Mucosa of descending colon (tissue), 3 donors: ENCODE data around the gene ACBD7. TPM values are rescaled to one million over a fixed set of nuclear protein-coding genes. Genes with fewer than 3 reads are reported as not detected.

Source experiments
- ATAC-seq: fragments of 200-7000 bp; cut with Tn5 transposase; one replicate; pipeline ENCODE4 v1.9.1; 2020; ENCODE audit warnings: mild to moderate bottlenecking, moderate library complexity
- DNase-seq, 3 donors: peaks; one replicate each; pipeline ENCODE4 v3.0.0-alpha.2; 2020
- H3K36me3 ChIP-seq: fragments of 200-600 bp; one replicate; pipeline ENCODE4 v1.8.0; 2021; ENCODE audit warnings: low read depth, mild to moderate bottlenecking
- H3K4me1 ChIP-seq: fragments of 200-600 bp; one replicate; pipeline ENCODE4 v1.8.0; 2021; ENCODE audit warnings: low read depth, mild to moderate bottlenecking
- H3K4me3 ChIP-seq: fragments of 200-600 bp; one replicate; pipeline ENCODE4 v1.8.0; 2021; ENCODE audit warnings: mild to moderate bottlenecking
- H3K9me3 ChIP-seq: fragments of 200-600 bp; one replicate; pipeline ENCODE4 v1.8.0; 2021; ENCODE audit warnings: mild to moderate bottlenecking
- CTCF ChIP-seq: fragments of 200-600 bp; IDR thresholded peaks from one replicate; pipeline ENCODE4 v1.8.0; 2022; ENCODE audit warnings: antibody characterized with exemption, mild to moderate bottlenecking
- intact Hi-C, 2 donors: fragments of 100-400 bp; cut with DNase I in 1 of 2; cut with micrococcal nuclease in 1 of 2; formaldehyde crosslinking; loops; one replicate each; pipeline versions ENCODE4 v1.11.0 to v1.11.1; 2022; cut with DNase I, micrococcal nuclease
- total RNA-seq, 3 donors: library from RNA; stranded (reverse); fragmentation: NEBNext Ultra II Directional in 2 of 3; extraction: Animal tissue kit (Norgen Biotek cat#: 25700) in 2 of 3; gene quantifications; one replicate each; pipeline versions ENCODE4 v1.2.1 to v1.2.4, GENCODE V29; 2021 to 2023
- donor health status: DM: no; HTN: no; CAD: no; lungs with moderate emphysema.
- donor health status: DM: no; HTN: no; CAD: no.
- donor health status: DM: no; HTN: yes; CAD: no.

ACBD7 gene
- total RNA-seq, 3 donors from 2014 or later, result 0.22 to 0.75 TPM; not detected in 1

GRCh38 chr10:15124908-15125307, 36.3 kb upstream of the ACBD7 start:
- no peak for TF ChIP-seq CTCF
- intact Hi-C loops, result no loop called here
- no peaks in the 10 kb centered on the region for H3K4me1 ChIP-seq
- H3K4me3 ChIP-seq, result no peak overlapping the region
- ATAC-seq, result no peak
- no peaks in the 10 kb centered on the region for H3K36me3 ChIP-seq
- no peaks in the 10 kb centered on the region for H3K9me3 ChIP-seq
- no peak for DNase-seq

- TF ChIP-seq CTCF, result no peak
- DNase-seq (no peak), ATAC-seq (no peak)
- Histone ChIP-seq H3K9me3 (no peaks in the 10 kb centered on the region), H3K36me3 (no peaks in the 10 kb centered on the region), H3K4me3 (no peak overlapping the region), H3K4me1 (no peaks in the 10 kb centered on the region)
- intact Hi-C loops, result no loop called here
Measured at GRCh38 chr10:15124190-15124589, 35.6 kb upstream of the ACBD7 start.

GRCh38 chr10:15123749-15124184, 35.2 kb upstream of the ACBD7 start:
- Histone ChIP-seq H3K4me1 (no peaks in the 10 kb centered on the region), H3K4me3 (no peak overlapping the region), H3K36me3 (no peaks in the 10 kb centered on the region), H3K9me3 (no peaks in the 10 kb centered on the region)
- no peak for ATAC-seq
- TF ChIP-seq CTCF, result no peak
- no peak for DNase-seq
- intact Hi-C loops, result no loop called here

- ATAC-seq (peak; percentile 15), DNase-seq (no peak)
- intact Hi-C loops, result no loop called here
- no peak overlapping the region for H3K4me3 ChIP-seq
- no peaks in the 10 kb centered on the region for H3K36me3 ChIP-seq
- no peaks in the 10 kb centered on the region for H3K4me1 ChIP-seq
- no peaks in the 10 kb centered on the region for H3K9me3 ChIP-seq
- no peak for TF ChIP-seq CTCF
Measured at GRCh38 chr10:15122477-15123030, 34.0 kb upstream of the ACBD7 start.

- Histone ChIP-seq H3K4me3 (no peak overlapping the region), H3K9me3 (no peaks in the 10 kb centered on the region), H3K36me3 (no peaks in the 10 kb centered on the region), H3K4me1 (no peaks in the 10 kb centered on the region)
- ATAC-seq, result no peak
- TF ChIP-seq CTCF, result no peak
- intact Hi-C loops, result no loop called here
- no peak for DNase-seq
Measured at GRCh38 chr10:15121707-15122106, 33.1 kb upstream of the ACBD7 start.

GRCh38 chr10:15120523-15120922, 31.9 kb upstream of the ACBD7 start:
- intact Hi-C loops, result no loop called here
- H3K36me3 ChIP-seq, result no peaks in the 10 kb centered on the region
- no peak overlapping the region for H3K4me3 ChIP-seq
- H3K4me1 ChIP-seq, result no peaks in the 10 kb centered on the region
- no peak for DNase-seq
- TF ChIP-seq CTCF, result no peak
- ATAC-seq, result no peak
- H3K9me3 ChIP-seq, result no peaks in the 10 kb centered on the region
